NCI-H2107 treated with DMSO at 0.1 percent for 48 hours (cell line): ENCODE data around the gene ADAP2.
"Not testable (repeated sequence)": the region's sequence is repeated elsewhere in the genome, so short reads cannot be mapped to it uniquely, and the experiment has no call there.

Source experiments
- DNase-seq: peaks from one replicate; lab custom pipeline; 2025; ENCODE audit not compliant: unreplicated experiment; lab: John Stamatoyannopoulos, UW

Gene ADAP2, protein sequence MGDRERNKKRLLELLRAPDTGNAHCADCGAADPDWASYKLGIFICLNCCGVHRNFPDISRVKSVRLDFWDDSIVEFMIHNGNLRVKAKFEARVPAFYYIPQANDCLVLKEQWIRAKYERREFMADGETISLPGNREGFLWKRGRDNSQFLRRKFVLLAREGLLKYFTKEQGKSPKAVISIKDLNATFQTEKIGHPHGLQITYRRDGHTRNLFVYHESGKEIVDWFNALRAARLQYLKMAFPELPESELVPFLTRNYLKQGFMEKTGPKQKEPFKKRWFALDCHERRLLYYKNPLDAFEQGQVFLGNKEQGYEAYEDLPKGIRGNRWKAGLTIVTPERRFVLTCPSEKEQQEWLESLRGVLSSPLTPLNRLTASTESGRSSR

DNA sequence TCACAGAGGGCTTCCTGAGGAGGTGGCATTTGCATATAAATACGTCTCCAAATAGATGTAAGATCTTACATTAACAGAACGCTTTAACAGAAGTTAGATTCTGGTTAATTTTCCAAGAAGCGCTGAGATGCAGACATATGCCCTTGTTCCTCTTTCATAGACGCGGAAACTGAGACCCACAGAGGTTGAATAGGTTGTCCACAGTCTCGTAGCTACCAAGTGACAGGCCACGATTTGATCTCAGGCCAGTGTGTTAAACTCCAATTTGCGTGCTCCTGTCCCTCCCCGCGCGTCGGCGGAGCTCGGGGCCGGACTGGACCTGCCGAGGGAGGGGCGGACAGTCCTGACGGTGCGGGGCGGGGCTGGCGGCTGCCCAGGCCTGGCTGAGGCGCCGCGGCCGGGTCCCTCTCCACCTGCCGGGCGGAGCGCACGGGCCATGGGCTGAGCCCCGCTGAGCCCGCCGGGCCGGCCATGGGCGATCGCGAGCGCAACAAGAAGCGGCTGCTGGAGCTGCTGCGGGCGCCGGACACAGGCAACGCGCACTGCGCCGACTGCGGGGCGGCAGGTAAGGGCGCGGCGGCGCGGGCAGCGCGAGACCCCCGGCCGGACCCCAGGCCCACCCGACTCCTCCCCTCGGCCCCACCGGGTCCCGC, at the start of gene ADAP2:
TSS of gene ADAP2 (plus strand) at position 402 of the 653 bp plus-strand sequence. CDS start at position 472, 70 bp downstream.
- no peak for DNase-seq

DNA sequence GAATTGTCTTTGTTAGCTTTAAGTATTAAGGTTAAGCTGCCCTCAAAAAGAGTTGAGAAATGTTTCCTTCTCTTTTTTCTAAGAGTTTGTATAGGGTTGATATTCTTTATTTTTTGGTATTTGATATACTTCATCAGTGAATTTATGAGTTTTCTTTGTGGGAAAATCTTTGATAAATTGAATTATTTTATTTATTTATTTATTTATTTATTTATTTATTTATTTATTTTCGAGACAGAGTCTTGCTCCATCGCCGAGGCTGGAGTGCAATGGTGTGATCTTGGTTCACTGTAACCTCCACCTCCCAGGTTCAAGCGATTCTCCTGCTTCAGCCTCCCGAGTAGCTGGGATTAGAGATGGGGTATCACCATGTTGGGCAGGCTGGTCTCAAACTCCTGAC, 35.6 kb upstream of the ADAP2 start:
- DNase-seq, result no peak

DNA sequence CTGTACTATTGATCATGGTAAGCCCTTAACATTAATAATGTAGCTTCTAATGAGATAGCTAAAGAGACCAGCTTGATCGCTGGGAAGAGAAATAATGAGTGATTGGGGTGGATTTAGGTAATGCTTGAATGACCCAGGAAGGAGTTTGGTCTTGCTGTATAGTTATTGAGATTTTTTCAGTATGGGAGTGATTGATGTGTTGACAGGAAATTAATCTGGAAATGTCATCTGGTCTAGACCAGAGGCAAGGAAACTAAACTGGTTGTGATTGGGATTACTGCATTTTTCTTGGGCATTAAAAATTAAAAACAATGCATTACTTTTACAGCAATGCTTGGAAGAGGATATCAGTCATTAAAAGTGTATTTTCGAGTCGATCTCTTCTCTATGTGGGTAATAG, 27.5 kb upstream of the ADAP2 start:
- no peak for DNase-seq

DNA sequence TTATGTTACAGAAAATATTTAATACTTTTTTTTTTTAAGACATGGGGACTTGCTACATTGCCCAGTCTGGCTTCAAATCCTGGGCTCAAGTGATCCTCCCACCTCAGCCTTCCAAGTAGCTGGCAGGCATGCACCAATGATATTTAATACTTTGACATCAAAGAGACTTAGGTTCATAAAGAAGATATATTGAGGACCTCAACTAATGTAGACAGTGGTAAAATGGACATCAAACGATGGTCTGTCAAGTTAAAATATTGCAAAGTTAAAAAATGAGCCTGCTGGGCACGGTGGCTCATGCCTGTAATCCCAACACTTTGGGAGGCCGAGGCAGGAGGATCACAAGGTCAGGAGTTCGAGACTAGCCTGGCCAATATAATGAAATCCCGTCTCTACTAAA, 24.4 kb upstream of the ADAP2 start:
- DNase-seq, result no peak

DNA sequence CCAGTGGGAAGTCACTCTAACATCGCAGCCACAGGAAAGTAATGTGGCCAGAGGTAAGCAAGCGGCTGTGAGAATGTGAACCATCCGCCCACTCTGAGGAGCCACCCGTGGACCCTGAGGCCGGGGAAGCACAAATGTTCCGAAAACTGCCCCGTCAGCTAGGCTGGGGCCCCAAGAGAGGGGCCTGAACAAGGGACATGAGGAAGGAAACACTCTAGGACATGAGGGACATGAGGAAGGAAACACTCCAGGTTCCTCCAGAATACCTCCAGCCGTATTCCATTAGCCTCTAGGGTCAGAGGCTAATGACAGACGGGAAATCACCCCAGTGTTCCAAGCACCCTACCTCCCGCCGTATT, 16.0 kb upstream of the ADAP2 start:
- DNase-seq, result no peak

DNA sequence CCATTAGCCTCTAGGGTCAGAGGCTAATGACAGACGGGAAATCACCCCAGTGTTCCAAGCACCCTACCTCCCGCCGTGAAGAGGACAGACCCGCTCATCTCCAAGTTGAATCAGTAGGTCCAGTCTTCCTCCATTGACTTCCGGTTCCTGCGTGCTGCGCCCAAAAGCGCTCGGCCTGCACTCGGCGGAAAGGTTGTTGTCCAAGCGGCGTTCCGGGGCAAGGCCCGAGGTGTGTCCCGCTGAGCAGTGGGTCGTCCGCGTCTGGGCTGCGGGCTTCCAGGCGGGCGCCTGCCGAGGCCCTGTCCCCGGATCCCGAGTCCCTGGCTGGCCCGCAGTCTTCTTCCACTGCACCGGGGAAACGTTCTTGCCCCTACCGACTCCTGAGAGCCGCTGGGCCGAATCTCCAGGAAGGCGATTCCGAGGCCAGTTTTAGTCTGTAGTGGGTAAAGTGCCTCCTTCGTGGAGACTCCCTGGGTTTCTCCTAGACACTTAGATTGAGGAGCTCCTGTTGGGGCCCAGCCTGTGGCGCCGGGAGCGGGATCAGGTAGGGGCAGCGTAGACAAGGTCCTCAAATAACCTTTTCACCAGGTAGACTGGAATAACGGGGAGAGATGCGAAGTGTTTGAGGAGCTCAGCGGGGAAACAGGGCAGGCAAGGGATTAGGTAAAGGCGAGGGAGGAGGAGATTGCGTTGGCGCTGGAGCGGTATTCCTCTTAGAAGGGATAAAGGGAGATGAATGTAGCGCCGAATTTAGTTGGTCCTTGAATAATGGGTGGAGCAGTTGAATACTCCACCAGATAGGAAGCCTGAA, 15.4 kb upstream of the ADAP2 start, which contains the start of gene TEFM:
TSS of gene TEFM (minus strand) at position 138 of the 811 bp plus-strand sequence. CDS start at position 98, 40 bp downstream.
- peak; percentile 50 for DNase-seq

DNA sequence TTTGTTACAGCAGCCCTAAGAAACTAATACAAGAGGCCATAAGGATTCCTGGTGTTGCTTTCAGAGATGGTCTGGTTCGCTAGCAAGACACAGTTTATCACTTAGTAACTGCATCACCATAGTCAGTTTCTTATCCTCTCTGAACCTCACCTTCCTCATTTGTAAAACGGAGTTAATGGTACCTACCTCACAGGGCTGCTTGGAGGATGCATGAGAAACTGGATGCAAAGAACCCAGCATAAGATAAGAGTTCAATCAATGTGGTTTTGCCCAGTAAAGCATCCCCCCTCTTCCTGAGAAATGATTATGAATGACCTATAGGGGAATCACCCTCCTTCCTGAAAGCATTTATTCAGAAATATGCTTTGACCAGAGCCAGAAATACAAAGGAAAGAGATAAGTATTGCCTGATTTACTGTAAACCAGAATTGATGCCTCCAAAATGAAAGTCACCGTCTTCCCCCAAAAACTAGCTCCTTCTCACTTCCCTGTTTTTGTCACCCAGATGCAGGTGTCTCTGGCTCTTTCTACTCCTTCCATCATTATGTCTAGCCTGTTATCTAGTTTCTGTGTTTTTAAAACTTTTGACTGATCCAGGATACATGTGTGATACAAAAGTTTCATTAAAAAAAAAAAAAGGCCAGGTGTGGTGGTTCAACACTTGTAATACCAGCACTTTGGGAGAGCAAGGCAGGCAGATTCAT, 12.9 kb upstream of the ADAP2 start:
- no peak for DNase-seq

DNA sequence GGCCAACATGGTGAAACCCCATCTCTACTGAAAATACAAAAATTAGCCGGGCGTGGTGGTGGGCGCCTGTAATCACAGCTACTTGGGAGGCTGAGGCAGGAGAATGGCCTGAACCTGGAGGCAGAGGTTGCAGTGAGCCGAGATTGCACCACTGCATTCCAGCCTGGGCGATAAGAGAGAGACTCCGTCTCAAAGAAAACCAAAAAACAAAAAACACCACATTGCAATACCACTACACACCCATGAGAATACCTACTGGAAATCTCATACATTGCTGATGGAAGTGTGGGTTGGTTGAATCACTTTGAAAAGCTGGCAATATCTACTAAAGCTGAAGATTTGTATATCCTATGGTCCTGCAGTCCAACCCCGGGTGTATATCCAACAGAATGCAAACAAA, 11.6 kb upstream of the ADAP2 start:
- not testable (repeated sequence) for DNase-seq

DNA sequence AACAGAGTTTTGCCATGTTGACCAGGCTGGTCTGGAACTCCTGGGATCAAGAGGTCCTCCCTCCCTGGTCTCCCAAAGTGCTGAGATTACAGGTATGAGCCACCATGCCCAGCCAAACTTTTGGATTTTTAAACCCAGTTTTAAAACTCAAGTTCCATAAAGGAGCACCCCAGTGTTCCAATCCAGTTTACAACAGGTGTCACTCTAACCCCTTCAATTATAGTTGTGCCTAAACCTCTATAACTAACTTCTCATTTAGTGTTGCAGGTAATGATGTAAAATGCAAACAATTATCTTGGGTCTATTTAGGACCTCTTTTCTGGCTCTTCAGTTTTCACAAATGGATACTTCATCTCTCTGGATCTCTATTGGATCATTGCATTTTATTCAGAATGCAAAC, 7.8 kb upstream of the ADAP2 start:
- DNase-seq, result no peak

DNA sequence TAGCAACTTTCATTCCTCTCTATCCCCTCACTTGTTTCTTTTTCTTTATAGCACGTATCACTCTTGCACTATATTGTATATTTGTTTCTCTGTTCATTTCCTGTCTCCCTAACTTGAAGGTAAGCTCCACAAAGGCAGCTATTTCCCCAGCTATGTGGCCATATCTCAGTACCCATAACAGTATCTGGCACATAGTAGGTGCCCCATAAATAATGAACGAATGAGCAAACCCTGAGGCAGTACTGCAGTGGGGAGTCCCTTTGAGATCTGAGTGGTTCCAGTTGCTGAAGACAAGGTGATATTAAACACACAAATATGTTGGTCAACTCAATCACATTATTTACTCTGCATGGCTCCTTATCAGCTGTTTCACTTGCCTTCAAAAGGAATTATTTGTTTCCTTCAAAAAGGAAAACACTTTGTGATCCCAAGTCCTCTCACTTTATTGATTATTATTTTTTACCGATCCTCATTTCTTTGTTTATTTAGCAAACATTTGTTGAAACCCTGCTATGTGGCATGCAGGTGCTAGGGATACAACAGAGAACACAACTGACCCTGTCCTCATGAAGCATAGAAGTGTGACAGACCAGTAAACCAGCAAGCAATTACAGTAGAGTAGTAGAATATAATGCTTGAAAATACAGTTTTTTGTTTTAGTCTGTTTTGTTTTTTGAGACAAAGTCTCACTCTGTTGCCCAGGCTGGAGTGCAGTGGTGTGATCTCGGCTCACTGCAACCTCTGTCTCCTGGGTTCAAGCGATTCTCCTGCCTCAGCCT, 5.7 kb upstream of the ADAP2 start:
- DNase-seq, result no peak

DNA sequence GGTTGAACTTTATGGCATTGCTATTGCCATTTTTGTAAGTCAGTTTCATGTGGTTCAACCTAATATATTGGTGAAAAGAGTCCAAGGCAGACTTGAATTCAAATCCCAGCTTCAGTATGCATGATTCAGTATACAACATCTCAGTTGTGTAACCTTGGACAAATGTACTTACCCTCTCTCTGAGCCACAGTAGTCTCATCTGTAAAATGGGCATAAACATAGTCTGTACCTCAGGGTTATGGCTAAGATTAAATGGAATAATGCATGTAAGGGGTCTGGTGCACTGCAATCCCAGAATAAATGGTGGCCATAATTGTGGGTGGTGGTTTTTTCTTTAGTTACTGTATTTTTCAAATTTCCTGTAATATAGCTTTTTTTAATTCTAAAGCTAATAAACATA, 4.7 kb upstream of the ADAP2 start:
- DNase-seq, result no peak

DNA sequence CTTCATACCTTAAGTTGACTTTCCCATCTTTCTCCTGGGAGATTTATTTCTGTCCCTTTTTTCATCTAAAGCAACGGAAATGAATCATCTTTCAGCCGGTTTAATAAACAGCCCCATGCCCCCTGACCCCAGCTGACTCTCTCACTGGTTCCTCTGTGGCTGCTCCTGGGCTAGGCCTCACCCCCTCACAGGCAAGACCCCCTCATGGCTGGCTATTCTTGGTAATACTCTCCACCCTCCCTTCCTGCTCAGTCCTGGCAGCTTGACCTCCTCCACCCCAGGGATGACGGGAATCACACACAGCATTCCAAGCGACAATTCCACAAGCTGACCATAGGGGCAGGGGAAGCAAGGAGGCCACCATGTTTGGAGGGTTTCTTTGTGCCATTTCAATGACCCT, 1.5 kb upstream of the ADAP2 start:
- no peak for DNase-seq

DNA sequence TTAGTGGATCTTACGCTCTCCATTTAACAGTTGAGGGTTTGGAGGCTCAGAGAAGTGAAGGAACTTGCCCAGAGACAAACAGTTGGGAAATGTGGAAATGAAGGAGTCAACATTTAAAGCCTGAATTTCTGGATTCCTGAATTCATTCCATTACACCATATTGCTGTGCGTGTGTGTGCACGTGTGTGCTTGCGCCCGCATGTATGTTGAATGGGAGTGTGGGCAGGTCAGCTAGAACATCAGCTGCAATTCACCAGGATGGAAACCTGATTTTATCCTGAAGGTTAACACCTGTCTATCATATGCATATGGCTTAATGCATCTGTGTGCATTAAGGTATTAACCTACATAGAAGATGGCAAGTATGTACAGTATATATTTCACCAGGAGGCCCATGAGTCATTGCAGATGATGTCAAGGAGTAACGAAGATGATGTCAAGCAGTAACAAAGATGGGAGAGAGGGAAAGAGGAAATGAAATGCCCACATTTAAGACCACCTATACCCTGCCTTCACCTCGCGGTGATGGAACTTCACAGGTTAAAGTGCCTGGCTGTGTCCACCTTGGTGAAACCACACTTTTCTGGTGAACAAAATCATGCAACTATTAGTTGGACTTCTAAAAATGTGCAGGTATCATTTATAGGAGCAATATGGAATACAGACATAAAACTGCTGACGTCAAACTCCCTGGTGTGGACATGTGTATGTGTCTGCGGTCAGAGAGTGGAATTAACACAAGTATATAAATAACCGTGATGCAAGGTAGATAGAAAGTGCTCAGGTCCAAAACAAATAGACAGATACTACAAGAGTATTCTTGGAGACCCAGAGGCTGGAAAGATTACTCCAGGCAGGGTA, 832 bp upstream of the ADAP2 start:
- DNase-seq, result no peak

DNA sequence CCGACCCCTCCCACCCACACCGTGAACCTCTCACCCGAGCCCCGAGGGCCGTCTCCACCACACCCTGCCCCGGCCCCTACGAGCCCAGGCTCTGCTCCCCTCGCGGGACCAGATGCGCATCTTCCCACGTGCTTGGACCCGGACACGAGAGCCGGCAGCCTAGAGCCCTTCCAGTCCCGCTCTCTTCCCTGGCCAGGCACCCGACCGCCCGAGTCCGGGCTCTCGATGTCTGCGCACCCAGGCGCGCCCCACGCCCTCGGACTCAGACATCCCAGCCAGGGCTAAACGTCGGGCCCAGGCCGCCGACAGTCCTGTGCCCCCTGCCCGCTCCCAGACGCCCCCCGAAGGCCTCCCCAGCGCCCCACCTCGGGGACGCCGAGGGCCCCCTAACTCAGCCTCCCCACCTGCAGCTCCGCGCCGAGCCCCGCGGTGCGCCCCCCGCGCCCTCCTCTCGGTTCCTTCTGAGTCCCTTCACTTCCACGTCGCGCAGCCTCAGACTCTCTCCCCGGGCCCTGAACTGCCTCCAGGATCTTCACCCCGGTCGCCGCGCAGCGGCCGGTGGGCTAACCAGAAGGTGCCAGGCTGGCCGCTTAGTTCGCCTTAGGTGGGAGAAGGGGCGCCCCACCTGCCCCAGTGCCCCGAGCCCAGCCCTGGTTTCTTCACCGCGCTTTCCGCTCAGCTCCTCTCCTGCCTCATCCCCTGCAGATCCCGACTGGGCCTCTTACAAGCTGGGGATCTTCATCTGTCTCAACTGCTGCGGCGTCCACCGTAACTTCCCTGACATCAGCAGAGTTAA, 688 bp downstream of the ADAP2 start:
- DNase-seq, result no peak

DNA sequence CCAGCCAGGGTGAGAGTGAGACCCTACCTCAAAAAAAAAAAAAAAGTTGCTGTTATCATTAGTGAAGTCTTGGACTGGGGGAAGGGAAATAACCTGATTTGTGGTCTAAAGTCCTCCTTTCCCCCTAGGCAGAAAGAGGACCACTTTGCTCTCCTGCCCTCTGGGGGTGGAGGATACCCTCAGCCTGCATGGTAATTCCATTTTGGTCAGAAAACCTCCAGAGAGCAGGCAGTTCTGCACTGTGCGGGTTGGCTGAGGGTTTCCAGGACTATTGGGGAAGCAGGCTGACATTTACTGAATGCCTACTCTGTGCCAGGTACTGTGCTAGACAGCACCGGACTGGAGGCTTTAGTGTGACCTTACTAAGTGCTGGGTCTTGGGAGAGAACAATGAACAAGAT, 2.6 kb downstream of the ADAP2 start:
- DNase-seq, result no peak

DNA sequence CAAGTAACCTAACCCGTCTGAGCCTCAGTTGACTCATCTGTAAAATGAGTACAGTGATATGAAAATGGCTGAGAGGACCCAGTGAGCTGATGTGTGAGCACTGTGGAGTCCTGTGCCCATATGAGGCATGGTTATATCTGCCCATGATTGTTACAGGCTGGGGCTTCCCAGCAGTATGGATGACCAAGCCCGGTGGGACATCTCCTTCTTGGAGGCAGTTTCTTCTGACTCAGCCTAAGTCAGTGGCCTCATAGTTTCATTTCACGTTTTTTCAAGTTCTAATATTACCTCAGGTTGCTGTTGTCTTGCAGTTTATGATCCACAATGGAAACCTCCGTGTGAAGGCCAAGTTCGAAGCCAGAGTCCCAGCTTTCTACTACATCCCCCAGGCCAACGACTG, 4.8 kb downstream of the ADAP2 start:
- no peak for DNase-seq

DNA sequence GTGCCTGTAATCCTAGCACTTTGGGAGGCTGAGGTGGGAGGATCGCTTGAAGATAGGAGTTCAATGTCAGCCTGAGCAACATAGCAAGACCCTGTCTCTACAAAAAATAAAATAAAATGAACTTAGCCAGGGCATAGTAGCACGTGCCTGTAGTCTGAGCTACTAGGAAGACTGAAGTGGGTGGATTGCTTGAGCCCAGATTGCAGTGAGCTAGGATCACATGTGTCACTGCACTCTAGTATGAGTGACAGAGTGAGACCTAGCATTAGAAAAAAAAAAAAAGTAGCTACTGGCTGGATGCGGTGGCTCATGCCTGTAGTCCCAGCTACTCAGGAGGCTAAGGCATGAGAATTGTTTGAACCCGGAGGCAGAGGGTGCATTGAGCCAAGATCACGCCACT, 6.0 kb downstream of the ADAP2 start:
- no peak for DNase-seq

DNA sequence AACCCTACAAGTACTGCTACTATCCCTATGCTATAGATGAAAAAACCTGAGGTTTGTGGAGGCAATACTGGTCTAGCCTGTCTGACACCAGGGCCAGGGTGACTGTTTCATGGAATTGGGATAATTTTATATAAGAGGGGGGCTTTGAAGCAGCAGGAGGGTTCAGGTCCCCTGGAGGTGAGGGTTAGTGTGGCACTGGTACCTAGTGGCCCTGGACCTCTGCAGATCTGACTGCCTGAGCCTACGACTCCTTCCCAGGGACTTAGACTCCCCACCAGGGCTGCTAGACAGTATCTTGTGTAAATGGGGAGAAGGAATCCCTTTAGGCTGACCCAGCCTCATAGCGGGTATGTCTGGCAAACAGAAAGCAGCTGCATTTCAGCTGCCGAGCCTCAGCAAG, 6.8 kb downstream of the ADAP2 start:
- DNase-seq, result no peak
